Endodermal cell (in vitro differentiated cells): ENCODE data around the gene HEPN1. TPM values are rescaled to one million over a fixed set of nuclear protein-coding genes. Genes with fewer than 3 reads are reported as not detected.
A peak's percentile ranks its signal among the peaks of the same experiment; 100 is the strongest.

Source experiments
- DNase-seq: peaks from one replicate; pipeline ENCODE4 v3.0.0-alpha.2; 2017
- H3K27ac ChIP-seq: 2 replicates; pipeline ENCODE4 v1.5.1; 2013; ENCODE audit warnings: mild to moderate bottlenecking, low read depth, low read length, moderate library complexity
- H3K27me3 ChIP-seq: 2 replicates; pipeline ENCODE4 v1.6.1; 2013; ENCODE audit warnings: mild to moderate bottlenecking, low read length, moderate library complexity; ENCODE audit not compliant: insufficient read depth, control insufficient read depth, poor library complexity, severe bottlenecking
- H3K36me3 ChIP-seq: 2 replicates; pipeline ENCODE4 v1.7.0; 2013; ENCODE audit warnings: mild to moderate bottlenecking, low read length, moderate library complexity; ENCODE audit not compliant: control insufficient read depth, insufficient read depth
- H3K4me1 ChIP-seq: one replicate; pipeline ENCODE4 v1.7.0; 2013; ENCODE audit warnings: low read length; ENCODE audit not compliant: control insufficient read depth, insufficient read depth
- H3K4me3 ChIP-seq: 2 replicates; pipeline ENCODE4 v1.5.1; 2013; ENCODE audit warnings: mild to moderate bottlenecking, low read length, moderate library complexity
- H3K9ac ChIP-seq: 2 replicates; pipeline ENCODE4 v1.6.1; 2013; ENCODE audit warnings: mild to moderate bottlenecking, low read length, moderate library complexity; ENCODE audit not compliant: poor library complexity, severe bottlenecking; ENCODE audit errors: extremely low read depth
- H3K9me3 ChIP-seq: 2 replicates; pipeline ENCODE4 v1.6.1; 2013; ENCODE audit warnings: mild to moderate bottlenecking, low read length, moderate library complexity; ENCODE audit not compliant: control insufficient read depth
- H3K27ac Mint-ChIP-seq: 2 replicates; pipeline ENCODE4 v1.8.0; 2020; ENCODE audit warnings: mixed read lengths
- H3K27me3 Mint-ChIP-seq: 2 replicates; pipeline ENCODE4 v1.8.0; 2021; ENCODE audit warnings: mild to moderate bottlenecking, mixed read lengths; ENCODE audit not compliant: insufficient read depth
- H3K36me3 Mint-ChIP-seq: 2 replicates; pipeline ENCODE4 v1.8.0; 2020; ENCODE audit warnings: low read depth, mixed read lengths
- H3K4me1 Mint-ChIP-seq: 2 replicates; pipeline ENCODE4 v1.8.0; 2020; ENCODE audit warnings: mixed read lengths
- H3K4me3 Mint-ChIP-seq: 2 replicates; pipeline ENCODE4 v1.8.0; 2020; ENCODE audit warnings: mild to moderate bottlenecking, moderate library complexity, mixed read lengths
- H3K9me3 Mint-ChIP-seq: 2 replicates; pipeline ENCODE4 v1.8.0; 2020; ENCODE audit warnings: mild to moderate bottlenecking, mixed read lengths
- WGBS, 2 experiments: methylation state at CpG; one replicate each; pipeline versions ENCODE4 v1.1.5 to v1.1.7; 2013; ENCODE audit warnings: missing lambda C conversion rate in 2 of 2, mixed read lengths in 1 of 2; ENCODE audit not compliant: insufficient coverage in 1 of 2, insufficient read length in 1 of 2; 5-methylcytosine and 5-hydroxymethylcytosine counted together
- total RNA-seq, 2 donors: library from RNA; stranded (reverse); fragmentation: NEBNext Ultra II Directional in 1 of 2; extraction: Animal tissue kit (Norgen Biotek cat#: 25700) in 1 of 2; gene quantifications; 2 replicates in 1 of 2; 3 replicates in 1 of 2; pipeline ENCODE4 v1.2.1, GENCODE V29; 2021
- TF ChIP-seq, protein P1 (sequence below): fragments of 200-600 bp; sonication (generic); conservative IDR thresholded peaks from 2 replicates; pipeline ENCODE4 v1.5.0; 2021; ENCODE audit warnings: antibody characterized with exemption, mild to moderate bottlenecking

The HEPN1 gene
- total RNA-seq, 2 donors from 2014 or later: not detected

DNA sequence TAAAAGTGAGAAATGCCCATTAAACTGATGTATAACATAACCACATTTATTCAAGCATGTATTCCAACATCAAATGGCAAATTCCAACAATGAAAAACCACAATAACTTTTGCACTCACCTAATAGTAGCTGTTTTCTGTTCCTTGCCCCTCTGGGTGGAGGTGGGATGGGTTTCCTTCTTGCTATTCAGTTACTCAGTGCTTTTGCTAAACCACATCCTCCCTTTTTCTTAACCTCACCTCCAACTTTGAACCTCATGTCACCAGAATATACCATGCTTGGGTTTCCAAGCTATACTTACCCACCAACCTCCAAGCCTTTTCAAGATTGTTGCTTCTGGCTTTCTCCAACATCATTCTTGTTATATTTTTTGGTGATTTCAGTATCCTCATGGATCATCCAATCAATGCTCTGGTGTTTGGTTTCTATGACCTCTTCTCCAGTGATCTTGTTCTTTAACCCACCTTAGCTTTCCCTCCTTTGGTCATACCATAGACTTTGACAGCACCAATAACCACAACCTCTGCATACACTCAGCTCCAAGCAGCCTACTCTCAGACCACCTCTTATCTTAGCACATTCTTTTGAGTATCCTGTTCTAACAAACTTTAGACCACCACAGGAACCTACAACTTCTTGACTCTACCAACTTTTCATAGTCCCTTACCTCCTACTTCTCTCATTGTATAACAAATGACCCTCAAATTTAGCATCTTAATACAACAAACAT, 31.7 kb downstream of the HEPN1 start:
- H3K27ac Mint-ChIP-seq: no peak overlapping the region
- peaks cover 38% of the 10 kb centered on the region for H3K27me3 Mint-ChIP-seq
- TF ChIP-seq, protein P1, sequence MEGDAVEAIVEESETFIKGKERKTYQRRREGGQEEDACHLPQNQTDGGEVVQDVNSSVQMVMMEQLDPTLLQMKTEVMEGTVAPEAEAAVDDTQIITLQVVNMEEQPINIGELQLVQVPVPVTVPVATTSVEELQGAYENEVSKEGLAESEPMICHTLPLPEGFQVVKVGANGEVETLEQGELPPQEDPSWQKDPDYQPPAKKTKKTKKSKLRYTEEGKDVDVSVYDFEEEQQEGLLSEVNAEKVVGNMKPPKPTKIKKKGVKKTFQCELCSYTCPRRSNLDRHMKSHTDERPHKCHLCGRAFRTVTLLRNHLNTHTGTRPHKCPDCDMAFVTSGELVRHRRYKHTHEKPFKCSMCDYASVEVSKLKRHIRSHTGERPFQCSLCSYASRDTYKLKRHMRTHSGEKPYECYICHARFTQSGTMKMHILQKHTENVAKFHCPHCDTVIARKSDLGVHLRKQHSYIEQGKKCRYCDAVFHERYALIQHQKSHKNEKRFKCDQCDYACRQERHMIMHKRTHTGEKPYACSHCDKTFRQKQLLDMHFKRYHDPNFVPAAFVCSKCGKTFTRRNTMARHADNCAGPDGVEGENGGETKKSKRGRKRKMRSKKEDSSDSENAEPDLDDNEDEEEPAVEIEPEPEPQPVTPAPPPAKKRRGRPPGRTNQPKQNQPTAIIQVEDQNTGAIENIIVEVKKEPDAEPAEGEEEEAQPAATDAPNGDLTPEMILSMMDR: no peak
- no peaks in the 10 kb centered on the region for H3K4me1 Mint-ChIP-seq
- no peak overlapping the region for H3K4me3 ChIP-seq
- H3K4me3 Mint-ChIP-seq: no peak overlapping the region
- peaks cover 30% of the 10 kb centered on the region for H3K27me3 ChIP-seq
- no peak for DNase-seq
- H3K36me3 ChIP-seq: no peaks in the 10 kb centered on the region
- H3K4me1 ChIP-seq: no peaks in the 10 kb centered on the region
- no peak overlapping the region for H3K27ac ChIP-seq
- H3K9me3 Mint-ChIP-seq: peaks cover 2% of the 10 kb centered on the region
- H3K36me3 Mint-ChIP-seq: no peaks in the 10 kb centered on the region
- H3K9ac ChIP-seq: no peak overlapping the region
- no peaks in the 10 kb centered on the region for H3K9me3 ChIP-seq

DNA sequence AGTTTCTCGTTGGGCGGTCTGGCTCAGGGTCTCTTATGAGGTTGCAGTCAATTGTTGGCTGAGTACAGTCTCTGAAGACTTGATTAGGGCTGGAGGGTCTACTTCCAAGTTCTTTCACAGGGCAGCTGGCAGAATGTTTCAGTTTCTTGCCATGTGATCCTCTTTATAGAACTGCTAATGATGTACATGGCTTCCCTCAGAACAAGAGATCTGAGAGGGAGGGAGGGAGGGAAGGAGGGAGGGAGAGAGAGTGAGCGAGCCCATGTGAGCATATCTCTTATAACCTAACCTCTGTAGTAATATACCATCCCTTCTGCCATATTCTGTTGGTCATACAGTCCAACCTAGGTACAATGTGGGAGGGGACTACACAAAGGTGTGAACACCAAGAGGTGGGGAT, 32.3 kb downstream of the HEPN1 start:
- Histone ChIP-seq H3K4me3 (no peak overlapping the region), H3K9me3 (no peaks in the 10 kb centered on the region), H3K4me1 (no peaks in the 10 kb centered on the region), H3K27me3 (peaks cover 28% of the 10 kb centered on the region), H3K9ac (no peak overlapping the region), H3K27ac (no peak overlapping the region), H3K36me3 (no peaks in the 10 kb centered on the region)
- WGBS, 2 experiments: 49% methylated on average over 2 of the region's 3 CpGs; no CpG with 5 or more reads in 1 of the 2 experiments
- Mint-ChIP-seq H3K9me3 (peaks cover 2% of the 10 kb centered on the region), H3K4me3 (no peak overlapping the region), H3K36me3 (no peaks in the 10 kb centered on the region), H3K27ac (no peak overlapping the region), H3K4me1 (no peaks in the 10 kb centered on the region), H3K27me3 (peaks cover 32% of the 10 kb centered on the region)
- TF ChIP-seq, protein P1: no peak
- DNase-seq: no peak

DNA sequence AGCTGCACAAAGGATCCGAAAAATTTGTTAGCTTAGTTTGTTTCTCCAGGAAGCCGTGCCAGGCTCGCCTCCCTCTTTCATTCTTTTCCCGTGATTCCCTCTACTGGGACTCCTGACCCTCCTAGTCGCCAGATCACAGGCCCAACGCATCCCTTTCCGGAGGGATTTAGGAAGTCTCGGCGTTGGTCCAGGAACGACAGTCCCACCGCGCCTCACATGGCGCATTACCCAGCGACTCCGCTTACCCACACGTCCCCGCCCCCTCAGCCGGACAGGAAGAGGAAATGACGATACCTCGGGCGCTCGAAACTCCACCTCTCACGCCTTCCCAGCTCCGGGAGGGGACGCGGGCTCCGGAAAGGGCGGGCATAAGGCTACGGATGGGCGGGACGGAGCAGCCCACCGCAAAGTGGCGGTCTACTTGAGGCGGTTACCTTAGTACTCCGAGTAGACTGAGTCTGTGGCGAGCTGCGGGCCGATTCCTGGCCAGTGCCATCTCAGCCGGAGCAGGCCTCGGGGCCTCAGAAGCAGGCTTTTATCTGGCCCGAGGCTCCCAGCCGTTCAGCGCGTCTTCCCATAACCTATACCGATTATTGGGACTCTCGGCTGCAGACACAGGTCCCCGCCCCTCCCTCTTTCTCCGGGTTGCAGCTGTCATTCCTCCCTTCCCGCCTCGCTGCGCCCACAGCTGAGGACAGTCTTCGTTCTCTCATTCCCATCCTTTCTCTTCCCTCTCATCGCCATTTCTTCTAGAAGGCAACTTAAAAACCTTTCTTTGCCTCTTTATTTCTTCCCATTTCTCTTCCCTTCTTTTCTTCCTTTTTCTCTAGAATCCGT, 34.9 kb downstream of the HEPN1 start, which contains the start of gene CCDC15:
Gene CCDC15, plus strand, starts transcription at position 450 of the 837 bp plus-strand sequence. CDS start 531 bp downstream, outside the sequence.
- Histone ChIP-seq H3K9me3 (no peaks in the 10 kb centered on the region), H3K36me3 (no peaks in the 10 kb centered on the region), H3K27me3 (peaks cover 19% of the 10 kb centered on the region), H3K4me3 (peak within 1 kb of the TSS; percentile 79), H3K9ac (peak within 1 kb of the TSS; percentile 11), H3K27ac (peak within 1 kb of the TSS; percentile 74), H3K4me1 (no peaks in the 10 kb centered on the region)
- Mint-ChIP-seq H3K4me1 (no peaks in the 10 kb centered on the region), H3K27ac (no peak within 1 kb of the TSS), H3K9me3 (no peaks in the 10 kb centered on the region), H3K36me3 (no peaks in the 10 kb centered on the region), H3K27me3 (peaks cover 9% of the 10 kb centered on the region), H3K4me3 (no peak within 1 kb of the TSS)
- WGBS, 2 experiments: 0 to 1% methylated on average over 34 to 54 of the region's 54 CpGs
- DNase-seq: peak; percentile 99
- TF ChIP-seq, protein P1: no peak
